SKM-1 (cell line): ENCODE data around the gene ASB8.
"Not testable (repeated sequence)": the region's sequence is repeated elsewhere in the genome, so short reads cannot be mapped to it uniquely, and the experiment has no call there.

Experiments
- DNase-seq: peaks from one replicate; lab custom pipeline; 2025; ENCODE audit not compliant: unreplicated experiment; lab: John Stamatoyannopoulos, UW

ASB8 gene

DNA sequence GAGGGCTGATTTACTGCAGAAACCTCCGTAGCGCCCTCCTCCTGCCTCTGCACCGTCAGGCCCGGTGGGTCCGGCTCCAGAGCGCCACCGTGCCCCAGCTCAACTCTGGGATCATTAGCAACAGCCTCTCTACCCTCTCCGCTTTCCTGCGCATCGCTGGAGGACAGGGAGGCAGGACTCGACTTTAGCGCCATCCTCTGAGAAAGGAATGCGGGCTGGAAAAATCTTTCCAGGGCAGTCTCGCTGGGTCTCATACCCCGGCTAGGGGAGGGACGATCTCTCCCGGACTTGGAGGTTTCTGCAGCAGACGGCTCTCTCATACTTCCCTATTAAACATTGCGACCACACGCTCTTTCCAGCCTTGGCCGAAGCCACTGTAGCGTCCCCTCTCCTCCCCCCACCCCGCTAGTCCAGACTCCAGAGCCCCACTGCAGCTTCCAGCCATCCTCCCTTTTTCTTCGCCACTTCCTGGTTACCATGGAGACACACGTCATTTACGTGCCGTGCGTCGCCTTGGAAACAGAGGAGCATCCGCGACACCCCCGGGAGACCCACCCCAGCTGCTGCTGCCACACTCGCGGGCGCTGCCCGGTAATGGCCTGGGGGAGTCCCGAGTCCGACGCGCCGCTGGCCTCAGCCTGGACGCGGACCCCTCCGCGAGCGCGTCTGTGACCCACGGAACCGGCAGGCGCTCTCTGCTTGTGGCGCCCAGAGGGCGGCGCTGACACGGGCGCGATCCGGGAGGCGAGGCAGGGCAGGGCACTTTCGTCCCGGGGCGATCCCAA, 26.0 kb upstream of the ASB8 start, which contains the start of gene CCDC184:
TSS of gene CCDC184 (plus strand) at position 554 of the 785 bp plus-strand sequence. CDS start 479 bp downstream, outside the sequence.
- no peak for DNase-seq

DNA sequence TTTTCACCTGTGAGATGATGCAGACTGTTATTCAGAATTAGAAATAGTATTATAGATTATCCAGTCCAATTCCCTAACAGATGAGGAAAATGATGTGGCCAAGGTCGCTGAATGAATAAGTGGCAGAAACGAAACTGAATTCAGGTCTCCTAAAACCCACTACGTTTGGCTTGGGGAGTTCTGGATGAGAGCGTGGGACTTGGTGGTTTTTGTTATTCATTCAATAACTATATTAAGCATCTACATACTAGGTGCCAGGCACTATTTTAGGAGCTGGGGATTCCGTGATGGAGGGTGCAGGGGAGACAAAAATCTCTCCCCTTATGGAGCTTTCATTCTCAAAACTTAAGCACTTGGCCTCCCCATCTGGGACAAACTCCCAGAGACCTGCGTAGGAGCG, 25.3 kb upstream of the ASB8 start:
- DNase-seq: no peak

DNA sequence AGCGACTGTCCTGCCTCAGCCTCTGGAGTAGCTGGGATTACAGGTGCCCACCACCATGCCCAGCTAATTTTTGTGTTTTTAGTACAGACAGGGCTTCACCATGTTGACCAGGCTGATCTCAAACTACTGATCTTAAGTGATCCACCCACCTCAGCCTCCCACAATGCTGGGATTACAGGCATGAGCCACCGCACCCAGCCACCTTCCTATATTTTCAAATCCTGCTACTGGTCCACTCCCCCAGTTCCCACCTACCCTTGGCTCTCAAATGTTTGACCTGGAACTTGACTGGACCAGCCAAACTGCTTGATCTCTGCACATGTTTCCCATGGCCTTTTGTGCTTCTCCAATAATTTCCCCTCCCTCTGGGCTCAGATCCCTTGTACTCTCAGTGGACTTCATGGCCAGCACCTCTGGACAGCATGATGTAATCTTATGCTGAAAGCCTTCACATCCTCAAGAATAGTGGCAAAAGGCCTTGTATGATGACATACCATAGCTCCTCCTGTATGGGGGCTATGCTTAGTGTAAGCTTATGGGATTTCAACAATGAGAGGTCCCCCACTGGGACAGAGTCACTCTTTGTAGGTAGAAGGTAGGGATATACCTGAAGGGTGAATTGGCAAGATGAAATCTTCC, 23.7 kb upstream of the ASB8 start:
- DNase-seq: no peak

DNA sequence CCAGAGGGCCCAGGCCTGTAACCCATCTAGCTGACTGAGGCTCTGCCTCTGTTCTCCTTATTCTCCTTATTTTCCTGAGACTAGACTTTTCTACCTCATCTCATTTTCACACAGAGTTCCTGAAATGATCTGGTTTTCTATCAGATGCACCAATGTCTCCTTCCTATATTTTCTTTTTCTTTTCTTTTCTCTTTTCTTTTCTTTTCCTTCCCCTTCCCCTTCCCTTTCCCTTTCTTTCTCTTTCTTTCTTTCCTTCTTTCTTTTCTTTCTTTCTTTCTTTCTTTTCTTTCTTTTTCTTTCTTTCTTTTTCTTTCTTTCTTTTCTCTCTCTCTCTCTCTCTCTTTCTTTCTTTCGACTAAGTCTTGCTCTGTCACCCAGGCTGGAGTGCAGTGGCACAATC, 23.1 kb upstream of the ASB8 start:
- DNase-seq: no peak

DNA sequence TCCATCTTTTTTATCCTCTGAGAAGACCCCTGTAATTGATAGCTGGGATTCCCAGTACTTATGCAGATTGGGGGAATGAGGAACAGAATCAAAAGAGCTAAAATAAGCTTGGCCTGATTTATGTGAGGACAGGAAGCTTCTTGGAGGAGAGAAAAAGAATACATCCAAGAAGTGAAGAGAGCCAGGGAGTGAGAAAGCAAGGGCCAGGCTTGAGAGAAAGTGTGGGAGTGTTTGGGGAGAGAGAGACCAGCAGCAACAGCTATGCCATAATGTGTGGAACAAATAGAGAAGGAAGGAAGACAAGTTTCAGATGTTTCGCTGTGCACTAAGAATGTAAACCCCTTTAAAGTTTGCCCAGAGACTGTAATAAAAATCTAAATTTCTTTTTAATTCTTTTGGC, 22.2 kb upstream of the ASB8 start:
- no peak for DNase-seq

DNA sequence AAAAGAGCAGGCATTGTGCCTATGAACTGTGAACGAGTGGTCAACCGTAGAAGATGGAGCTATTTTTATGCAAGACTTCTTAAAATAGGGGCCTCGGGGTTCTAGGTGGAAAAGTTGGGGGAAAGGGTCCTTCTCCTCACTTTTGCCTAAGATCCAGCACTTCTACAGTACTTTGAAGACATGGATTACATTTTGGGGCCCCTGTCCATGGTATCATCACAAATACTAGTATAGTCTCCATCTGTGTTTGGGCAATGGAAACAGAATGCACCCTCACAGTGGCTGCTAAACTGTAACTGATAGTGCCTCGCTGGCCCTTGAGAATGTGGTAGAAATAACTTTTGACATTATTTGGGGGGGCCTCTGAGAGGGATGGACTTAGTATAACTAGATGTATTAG, 20.7 kb upstream of the ASB8 start:
- DNase-seq: no peak

DNA sequence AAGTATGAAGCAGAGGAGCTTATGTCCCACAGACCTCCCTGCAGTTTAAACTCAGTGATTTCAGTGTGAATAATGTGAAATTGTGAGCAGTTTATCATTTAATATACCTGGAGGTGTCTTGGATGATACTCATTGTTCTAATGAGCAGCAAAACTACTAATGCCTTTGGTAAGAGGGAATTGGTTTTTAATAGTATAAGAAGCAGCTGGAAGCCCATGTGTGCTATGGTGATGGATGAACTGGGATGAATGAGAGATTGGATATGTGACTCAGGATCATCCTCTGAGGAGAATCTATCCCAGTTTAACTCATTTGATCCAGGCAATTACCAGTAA, 19.1 kb upstream of the ASB8 start:
- no peak for DNase-seq

DNA sequence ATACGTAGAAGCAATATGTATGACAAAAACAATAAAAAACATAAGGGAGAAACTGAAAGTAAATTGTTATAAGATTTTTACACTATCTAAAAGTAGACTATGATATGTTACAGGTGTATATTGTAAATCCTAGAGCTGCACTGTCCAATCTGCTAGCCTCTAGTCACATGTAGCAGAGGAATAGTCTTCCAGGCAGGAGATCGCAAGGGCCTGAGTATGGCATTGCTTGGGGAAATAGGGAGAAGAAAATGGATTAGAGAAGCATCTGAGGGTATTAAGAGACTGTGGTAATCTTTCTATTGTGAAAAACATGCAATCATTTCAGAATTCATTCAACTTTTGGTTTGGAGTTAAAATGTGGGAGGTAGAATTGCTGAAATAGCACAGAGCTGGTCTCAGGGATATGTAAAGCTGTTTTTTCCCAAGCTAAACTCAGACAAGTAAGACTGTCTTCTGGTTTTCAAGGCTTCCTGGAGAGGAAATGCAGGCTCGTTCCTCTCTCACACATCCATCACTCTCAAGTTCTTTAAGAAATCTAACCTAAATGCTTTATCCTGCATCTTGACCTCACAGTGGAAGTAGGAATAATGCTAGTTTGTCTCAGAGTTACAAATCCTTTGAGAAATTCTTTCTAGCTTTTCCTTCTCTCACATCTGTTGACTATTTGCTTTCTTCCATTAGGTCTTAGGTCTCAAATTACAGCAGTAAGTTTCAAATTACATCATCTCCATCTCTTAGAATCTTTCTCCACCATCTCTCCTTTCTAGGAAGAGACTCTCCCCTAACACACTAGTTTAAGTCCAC, 18.5 kb upstream of the ASB8 start:
- DNase-seq: no peak

DNA sequence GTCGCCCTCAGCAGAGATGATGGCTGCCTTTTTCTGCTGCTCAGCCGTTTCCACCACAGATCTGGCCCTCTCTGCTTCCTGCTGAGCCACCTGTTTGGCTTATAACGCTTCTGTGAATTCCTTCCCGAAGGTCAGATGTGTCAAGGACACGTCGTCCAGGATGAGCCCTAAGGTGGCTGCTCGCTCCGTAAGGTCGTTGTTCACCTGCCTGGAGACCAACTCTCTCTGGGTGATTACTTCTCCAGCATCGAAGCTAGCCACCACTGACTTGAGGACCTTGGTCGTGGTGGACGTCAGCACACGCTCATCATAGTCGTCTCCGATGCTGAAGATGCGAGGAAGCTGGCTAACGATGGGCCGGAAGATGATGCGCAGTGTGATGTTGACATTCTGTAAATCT, 11.7 kb upstream of the ASB8 start:
- no peak for DNase-seq

DNA sequence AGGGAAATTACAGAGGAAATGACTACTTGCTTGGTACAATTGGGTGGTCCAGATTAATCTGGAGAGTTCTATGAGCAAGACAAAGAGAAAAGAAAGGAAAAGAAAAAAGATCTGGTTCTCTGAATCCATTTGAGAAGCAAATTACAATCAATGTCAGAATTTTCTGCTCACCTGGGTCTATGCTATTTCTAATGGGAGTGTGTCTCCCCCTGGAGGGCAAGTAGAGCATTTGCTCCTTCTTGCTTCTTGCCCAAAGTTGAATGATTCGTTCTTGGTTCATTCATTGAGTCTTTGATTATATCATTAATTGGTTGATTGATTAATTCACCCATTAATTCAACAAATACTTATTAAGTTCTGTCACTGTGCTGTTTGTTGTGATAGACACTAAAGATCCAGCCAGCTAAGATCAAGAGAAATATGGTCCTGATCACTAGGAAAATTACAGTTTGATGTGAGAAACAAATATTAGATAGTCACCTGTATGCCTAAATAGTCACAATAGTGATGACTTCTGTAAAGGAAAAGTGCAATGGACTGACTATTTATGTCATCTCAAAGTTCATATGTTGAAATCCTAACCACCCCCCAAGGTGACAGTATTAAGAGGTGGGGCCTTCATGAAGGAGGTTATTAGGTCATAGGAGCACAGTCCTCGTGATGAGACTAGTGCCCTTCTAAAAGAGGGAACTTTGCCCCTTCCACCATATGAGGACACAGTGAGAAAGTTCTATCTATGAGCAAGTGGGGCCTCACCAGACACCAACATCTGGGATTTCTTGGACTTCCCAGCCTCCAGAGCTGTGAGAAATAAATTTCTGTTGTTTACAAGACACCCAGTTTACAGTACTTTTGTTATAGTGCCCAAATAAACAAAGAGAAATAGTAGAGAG, 8.0 kb upstream of the ASB8 start:
- peak; percentile 32 for DNase-seq

DNA sequence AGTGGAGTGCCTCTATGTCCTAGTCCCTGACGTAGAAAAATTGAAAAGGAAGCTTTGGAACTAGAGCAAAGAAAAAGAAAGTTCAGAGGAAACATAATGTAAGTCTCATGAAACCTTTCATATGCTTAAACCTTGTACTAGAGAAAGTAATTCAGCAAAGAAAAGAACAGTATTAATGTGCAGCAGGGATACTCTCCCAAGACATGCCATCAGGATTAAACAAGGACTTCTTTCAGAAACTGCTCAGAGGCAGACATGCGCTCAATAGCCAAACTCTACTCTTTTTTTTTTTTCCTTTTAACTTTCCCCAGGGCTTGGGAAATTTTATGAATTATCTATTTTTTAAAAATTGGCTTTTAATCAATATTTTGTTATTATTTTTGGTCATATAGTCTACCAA, 7.1 kb upstream of the ASB8 start:
- no peak for DNase-seq

DNA sequence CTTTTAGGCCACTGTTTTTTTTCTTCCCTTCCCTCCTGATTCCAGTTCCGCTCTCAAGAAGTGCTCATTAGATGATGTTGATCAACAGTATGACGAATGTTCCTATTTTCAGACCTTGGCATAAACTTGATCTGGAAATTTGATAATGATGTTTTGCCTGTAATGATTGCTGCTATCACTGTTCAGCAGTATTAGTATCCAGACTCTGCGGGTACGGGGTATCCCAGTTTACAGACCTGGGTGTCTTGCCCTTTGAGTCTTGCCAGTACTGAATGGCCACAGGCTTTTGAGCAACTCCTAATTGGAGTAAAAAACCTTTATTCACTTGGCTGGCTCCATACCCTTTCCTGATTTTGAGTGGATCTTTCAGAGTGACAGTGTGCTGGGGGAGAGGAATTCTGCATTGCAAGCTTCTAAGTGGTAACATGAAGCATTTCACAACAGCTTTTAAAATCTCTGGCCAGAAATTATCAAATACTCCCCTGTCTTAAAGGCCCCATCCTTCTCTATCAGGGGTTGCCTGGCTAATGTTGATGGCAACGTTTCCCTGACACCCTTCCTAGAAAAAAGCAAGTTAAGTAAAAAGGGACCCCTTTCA, 5.9 kb upstream of the ASB8 start:
- no peak for DNase-seq

DNA sequence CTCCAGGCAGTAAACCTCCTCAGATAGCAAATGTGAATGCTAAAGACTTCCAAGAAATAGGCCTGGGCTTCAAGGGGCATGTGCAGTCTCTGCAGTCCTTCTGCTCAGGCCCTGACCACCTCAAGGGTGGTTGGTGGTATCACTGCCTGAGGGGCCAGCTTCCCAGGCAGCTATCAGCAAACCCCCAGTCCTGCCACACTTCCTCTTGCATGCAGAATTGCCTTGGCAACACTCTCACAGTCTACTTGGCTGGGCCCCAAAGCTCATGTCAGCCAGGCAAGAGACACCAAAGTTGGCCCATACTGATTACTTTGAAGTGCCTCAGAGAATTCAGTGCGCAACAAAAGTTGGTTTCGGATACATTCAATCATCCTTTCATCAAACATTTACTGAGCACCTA, 3.5 kb upstream of the ASB8 start:
- DNase-seq: no peak

DNA sequence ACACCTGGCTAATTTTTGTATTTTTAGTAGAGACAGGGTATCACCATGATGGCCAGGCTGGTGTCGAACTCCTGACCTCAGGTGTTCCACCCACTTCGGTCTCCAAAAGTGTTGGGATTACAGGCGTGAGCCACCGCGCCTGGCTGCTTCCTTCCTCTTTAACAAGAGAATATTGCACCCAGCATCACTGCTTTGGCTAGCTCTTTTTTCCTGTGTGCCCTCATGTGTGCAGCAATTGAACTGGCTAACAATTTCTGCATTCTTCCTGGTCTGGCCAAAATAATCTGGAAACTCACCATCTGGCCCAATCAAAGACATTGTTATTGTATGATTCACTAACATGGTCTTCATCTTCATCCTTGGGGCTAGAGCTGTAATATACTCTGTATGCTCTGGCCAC, 2.7 kb upstream of the ASB8 start:
- DNase-seq: no peak

DNA sequence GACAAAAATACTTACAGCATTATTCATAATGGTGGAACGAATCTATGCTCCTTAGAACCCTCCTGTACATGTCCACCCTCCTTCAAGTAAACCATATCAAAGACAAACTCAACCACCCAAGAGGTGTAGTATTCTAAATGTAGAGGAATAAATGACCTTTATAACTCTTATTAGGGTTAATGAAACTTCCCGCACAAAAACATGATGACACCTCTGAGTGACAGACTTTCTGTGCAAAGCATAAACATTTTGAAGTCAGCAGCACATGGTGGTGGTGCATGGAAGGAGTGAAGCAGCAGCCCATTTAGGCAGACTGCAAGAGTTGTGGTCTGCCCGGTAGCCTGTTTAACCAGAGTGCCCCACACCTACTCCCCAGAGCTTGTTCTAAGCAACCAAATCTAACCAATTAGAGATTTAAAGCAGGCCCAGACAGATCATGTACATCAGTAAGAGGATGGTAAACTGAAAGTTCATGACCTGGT, 615 bp upstream of the ASB8 start:
- DNase-seq: no peak

DNA sequence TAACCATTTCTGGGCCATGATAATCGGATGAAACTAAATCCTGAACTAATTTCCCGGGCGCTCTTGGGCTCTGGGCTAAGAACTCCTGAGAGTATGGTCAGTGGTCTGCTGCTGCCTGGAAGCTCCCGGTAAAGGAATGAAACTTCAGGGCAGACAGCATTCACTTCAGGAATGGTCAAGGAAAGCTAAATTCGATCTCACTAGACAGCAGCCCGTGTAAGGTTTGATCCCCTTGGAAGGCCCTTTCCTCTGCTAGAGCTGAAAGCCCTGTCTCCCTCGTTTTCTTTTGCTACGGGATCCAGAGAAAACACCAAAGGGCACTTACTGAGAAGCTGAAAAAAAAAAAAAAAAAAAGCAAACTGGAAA, 680 bp downstream of the ASB8 start:
- no peak for DNase-seq

DNA sequence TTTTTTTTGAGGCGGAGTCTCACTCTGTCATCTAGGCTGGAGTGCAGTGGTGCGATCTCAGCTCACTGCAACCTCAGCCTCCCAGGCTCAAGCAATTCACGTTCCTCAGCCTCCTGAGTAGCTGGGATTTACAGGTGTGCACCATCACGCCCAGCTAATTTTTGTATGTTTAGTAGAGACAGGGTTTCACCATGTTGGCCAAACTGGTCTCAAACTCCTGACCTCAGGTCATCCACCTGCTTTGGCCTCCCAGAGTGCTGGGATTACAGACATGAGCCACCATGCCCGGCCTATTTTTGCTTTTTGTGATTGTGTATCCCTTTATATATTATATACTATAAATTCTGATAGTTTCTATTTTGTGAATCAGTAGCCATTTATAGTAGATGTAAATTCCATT, 1.5 kb downstream of the ASB8 start:
- DNase-seq: not testable (repeated sequence)

DNA sequence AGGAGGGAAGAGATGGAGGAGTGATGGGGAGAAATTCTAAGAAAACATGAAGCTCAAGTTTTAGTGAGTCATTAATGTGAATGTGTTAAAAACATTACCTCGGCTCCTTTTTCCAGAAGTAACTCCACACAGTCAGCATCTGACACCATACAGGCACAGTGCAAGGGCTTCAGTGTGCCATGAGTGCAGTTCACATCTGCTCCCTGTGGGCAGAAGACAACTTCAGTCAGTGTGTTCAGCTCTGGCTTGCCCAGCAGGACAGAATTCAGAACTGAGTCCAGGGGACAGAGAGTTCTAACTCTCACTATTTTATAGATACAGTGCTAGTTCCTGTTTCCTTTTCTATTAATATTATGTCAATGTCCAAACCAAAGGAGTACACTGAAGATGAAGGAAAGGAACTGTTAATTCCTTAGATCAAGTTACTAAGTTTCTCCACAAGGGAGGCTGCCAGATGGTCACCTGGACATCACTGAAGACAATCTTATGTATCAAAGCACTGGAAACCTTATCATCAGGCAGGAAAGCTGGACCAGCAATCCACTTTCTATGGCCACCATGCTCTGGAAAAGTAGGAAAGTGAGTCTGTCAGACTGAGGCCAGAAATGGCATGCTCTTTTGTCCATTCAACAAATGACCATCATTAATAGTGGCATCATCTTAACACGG, 6.1 kb downstream of the ASB8 start:
- DNase-seq: no peak

DNA sequence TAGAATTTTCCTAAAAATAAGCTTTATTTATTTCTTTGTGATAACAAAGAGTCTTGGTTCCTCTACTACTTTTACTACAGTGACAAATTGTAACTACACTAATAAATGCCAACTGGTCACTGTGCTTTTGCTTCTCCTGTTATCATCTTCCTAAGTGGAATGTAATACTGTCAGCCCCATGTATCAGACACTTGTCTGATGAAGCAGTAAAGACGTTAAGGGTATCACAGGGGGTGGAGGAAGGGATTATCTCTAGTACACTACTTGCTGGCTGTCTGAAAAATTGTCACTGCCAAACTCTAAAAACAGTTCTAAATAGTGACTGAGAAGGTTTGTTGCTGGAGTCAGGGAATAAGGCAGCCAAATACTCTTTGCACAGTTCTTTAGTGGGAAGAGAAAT, 11.3 kb downstream of the ASB8 start:
- no peak for DNase-seq

DNA sequence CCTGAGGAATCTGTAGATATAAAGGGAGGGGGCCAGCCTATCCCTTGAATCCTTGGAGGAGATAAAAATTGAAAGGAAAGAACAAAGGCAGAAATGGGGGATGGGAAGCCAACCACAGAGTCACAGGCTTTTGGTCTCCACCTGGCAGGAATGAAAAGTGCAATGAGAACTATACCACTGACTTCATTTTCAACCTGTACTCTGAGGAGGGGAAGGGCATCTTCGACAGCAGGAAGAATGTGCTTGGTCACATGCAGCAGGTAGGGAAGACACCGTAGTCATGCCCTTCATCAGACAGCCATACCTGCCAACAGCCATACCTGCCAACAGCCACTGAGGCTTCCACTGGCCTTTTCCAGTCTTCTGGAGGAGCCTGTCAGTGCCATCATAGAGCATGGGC, 13.4 kb downstream of the ASB8 start:
- DNase-seq: no peak
